Gastrocnemius medialis (tissue), 4 donors: Measurements from ENCODE around the gene EXOC3L4. TPM values are rescaled to one million over a fixed set of nuclear protein-coding genes. Genes with fewer than 3 reads are reported as not detected.
A peak's percentile ranks its signal among the peaks of the same experiment; 100 is the strongest.

Experiments used
- ATAC-seq, 2 donors: fragments of 150-250 bp; one replicate each; pipeline ENCODE4 v1.9.1; 2016
- DNase-seq, 2 donors: peaks; one replicate each; pipeline ENCODE4 v3.0.0-alpha.2; 2019
- H3K27ac ChIP-seq, 4 donors: fragments of 200-600 bp; sonication (generic); 1 replicate in 1 of 4; 2 replicates in 3 of 4; pipeline ENCODE4 v1.5.1; 2016 to 2018; ENCODE audit warnings: mild to moderate bottlenecking in 2 of 4, moderate library complexity in 1 of 4
- H3K27me3 ChIP-seq, 3 donors: fragments of 200-600 bp; sonication (generic) in 2 of 3; 1 replicate in 1 of 3; 2 replicates in 2 of 3; pipeline versions ENCODE4 v1.5.1 to v1.6.0; 2016 to 2019; ENCODE audit warnings: mild to moderate bottlenecking in 1 of 3, moderate library complexity in 1 of 3
- H3K36me3 ChIP-seq, 2 donors: fragments of 200-600 bp; sonication (generic) in 1 of 2; one replicate each; pipeline ENCODE4 v1.5.1; 2017 to 2018
- H3K4me1 ChIP-seq, 2 donors: fragments of 200-600 bp; sonication (generic) in 1 of 2; one replicate each; pipeline ENCODE4 v1.5.1; 2016 to 2017; ENCODE audit warnings: mild to moderate bottlenecking in 2 of 2
- H3K4me3 ChIP-seq, 4 donors: fragments of 200-600 bp; sonication (generic) in 3 of 4; 1 replicate in 1 of 4; 2 replicates in 3 of 4; pipeline ENCODE4 v1.5.1; 2016 to 2019; ENCODE audit warnings: mild to moderate bottlenecking in 2 of 4
- H3K9me3 ChIP-seq, 3 donors: fragments of 200-600 bp; sonication (generic) in 2 of 3; 1 replicate in 1 of 3; 2 replicates in 2 of 3; pipeline ENCODE4 v1.5.1; 2016 to 2019
- POLR2A ChIP-seq, 2 donors: fragments of 450-650 bp; IDR thresholded peaks; one replicate each; pipeline ENCODE4 v1.6.1; 2017; ENCODE audit warnings: antibody characterized with exemption in 2 of 2, mild to moderate bottlenecking in 2 of 2, moderate library complexity in 2 of 2
- in situ Hi-C, 4 donors: fragments of 200-750 bp; cut with MboI; loops; one replicate each; pipeline versions ENCODE4 v1.15.0 to v1.8.0; 2017; ENCODE audit warnings: low sequenced_read_pairs in 4 of 4
- intact Hi-C: fragments of 100-400 bp; cut with DNase I; formaldehyde crosslinking; loops from one replicate; pipeline ENCODE4 v1.15.1; 2023; ENCODE audit warnings: low total_unique reads
- total RNA-seq, 4 donors: library from RNA; depleted of rRNA; stranded (reverse); fragments of >200 nt; gene quantifications; one replicate each; pipeline versions ENCODE4 v1.1.0 to v1.2.3, GENCODE V29; 2016
- TF ChIP-seq, protein P1 (sequence below), 5 experiments: fragments of 450-650 bp in 3 of 5; fragments of 200-600 bp in 2 of 5; sonication (generic) in 2 of 5; IDR thresholded peaks in 4 of 5; conservative IDR thresholded peaks in 1 of 5; 1 replicate in 4 of 5; 2 replicates in 1 of 5; pipeline ENCODE4 v1.5.1; 2016 to 2019; ENCODE audit warnings: antibody characterized with exemption in 5 of 5, mild to moderate bottlenecking in 3 of 5, moderate library complexity in 3 of 5

EXOC3L4 gene
- total RNA-seq, 4 donors from 2014 or later, result 0.35 to 2.4 TPM; not detected in 2

DNA sequence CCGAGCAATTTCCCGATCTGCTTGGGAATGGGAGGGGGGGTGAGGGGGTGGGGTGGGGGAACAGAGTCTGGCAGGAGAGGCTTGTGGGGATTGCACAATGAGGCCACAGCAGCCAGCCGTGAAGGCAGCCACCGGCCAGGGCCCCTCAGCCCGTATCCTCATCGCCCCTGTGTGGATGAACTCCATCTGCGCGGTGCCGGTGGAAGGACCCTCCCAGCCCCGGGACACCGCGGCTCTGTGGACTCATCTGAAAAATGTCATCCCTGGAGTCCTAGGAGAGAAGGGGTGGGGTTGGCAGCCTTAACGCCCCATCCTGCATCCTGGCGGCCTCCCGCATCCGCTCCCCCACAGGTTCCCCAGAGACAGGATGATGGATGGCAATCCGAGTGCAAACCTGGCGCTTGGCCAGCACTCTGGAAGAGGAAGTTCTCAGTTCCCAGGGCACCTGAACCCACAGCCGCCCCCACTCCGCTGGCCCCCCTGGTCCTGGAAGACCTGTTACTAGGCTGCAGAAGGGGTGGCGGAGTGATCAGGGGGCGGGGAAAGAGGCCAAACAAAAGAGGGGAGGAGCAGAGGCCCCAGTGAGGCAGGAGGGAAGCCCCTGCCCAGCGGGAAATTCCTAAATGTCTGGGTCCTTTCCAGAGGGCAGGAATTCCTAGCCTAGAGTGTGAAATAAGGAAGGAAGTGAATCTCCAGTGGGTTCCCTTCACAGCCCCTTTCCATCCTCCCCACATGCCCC, 27.5 kb downstream of the EXOC3L4 start:
- in situ Hi-C loops, result loop anchor here in 1 of 4 donors (10.0 kb wide), 1 partner anchor 283 kb away; no protein-coding TSS in a partner anchor
- Histone ChIP-seq H3K27ac (peak overlapping the region; percentile 74 to 87 (median 86)), H3K27me3 (no peaks in the 10 kb centered on the region), H3K4me1 (peaks cover 41 to 54% of the 10 kb centered on the region in 2 donors), H3K4me3 (peak overlapping the region; percentile 61 to 74 (median 66)), H3K36me3 (no peaks in the 10 kb centered on the region), H3K9me3 (no peaks in the 10 kb centered on the region)
- peak in 1 of 2 donors; percentile 78 for DNase-seq
- TF ChIP-seq, protein P1, sequence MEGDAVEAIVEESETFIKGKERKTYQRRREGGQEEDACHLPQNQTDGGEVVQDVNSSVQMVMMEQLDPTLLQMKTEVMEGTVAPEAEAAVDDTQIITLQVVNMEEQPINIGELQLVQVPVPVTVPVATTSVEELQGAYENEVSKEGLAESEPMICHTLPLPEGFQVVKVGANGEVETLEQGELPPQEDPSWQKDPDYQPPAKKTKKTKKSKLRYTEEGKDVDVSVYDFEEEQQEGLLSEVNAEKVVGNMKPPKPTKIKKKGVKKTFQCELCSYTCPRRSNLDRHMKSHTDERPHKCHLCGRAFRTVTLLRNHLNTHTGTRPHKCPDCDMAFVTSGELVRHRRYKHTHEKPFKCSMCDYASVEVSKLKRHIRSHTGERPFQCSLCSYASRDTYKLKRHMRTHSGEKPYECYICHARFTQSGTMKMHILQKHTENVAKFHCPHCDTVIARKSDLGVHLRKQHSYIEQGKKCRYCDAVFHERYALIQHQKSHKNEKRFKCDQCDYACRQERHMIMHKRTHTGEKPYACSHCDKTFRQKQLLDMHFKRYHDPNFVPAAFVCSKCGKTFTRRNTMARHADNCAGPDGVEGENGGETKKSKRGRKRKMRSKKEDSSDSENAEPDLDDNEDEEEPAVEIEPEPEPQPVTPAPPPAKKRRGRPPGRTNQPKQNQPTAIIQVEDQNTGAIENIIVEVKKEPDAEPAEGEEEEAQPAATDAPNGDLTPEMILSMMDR (IDR thresholded peaks at IDR 0.05 in 4 of 5, conservative IDR thresholded peaks at IDR 0.05 in 1 of 5), result no peak
- TF ChIP-seq POLR2A (IDR thresholded peaks at IDR 0.05), result peak in 1 of 2 donors; percentile 7
- intact Hi-C loops, result loop anchor here (2.0 kb wide), 1 partner anchor 33 kb away; no protein-coding TSS in a partner anchor
- peak; percentile 35 to 37 for ATAC-seq

DNA sequence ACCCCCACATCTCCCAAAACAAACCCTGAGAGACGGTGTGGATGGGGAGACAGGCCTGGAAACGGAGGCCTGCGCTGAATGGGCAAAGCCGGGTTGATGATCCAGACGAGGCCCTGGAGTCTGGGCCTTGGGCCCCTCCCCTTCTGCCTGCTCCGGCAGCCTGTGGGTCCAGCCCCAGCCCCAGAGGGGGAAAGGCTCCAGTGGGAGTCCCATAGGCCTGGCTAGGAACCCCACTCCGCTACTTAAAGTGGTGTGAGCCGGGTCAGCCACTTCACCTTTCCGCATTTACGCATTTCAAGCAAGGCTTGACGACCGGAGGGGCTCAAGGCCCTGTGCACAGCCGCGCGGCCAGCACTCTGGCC, 28.0 kb downstream of the EXOC3L4 start:
- intact Hi-C loops (loop anchor here (2.0 kb wide), 1 partner anchor 32 kb away; no protein-coding TSS in a partner anchor), in situ Hi-C loops (loop anchor here in 1 of 4 donors (10.0 kb wide), 1 partner anchor 282 kb away; no protein-coding TSS in a partner anchor)
- DNase-seq, result no peak
- H3K27me3 ChIP-seq, result no peaks in the 10 kb centered on the region
- TF ChIP-seq, protein P1 (IDR thresholded peaks at IDR 0.05 in 4 of 5, conservative IDR thresholded peaks at IDR 0.05 in 1 of 5), result no peak
- TF ChIP-seq POLR2A (IDR thresholded peaks at IDR 0.05), result no peak
- H3K9me3 ChIP-seq, result no peaks in the 10 kb centered on the region
- H3K27ac ChIP-seq, result peak overlapping the region; percentile 74 to 87 (median 86)
- H3K4me3 ChIP-seq, result peak overlapping the region; percentile 61 to 74 (median 66)
- no peak for ATAC-seq
- H3K4me1 ChIP-seq, result peaks cover 44 to 58% of the 10 kb centered on the region in 2 donors
- no peaks in the 10 kb centered on the region for H3K36me3 ChIP-seq

- TF ChIP-seq POLR2A (IDR thresholded peaks at IDR 0.05), result peak; percentile 53 to 80
- TF ChIP-seq, protein P1 (IDR thresholded peaks at IDR 0.05 in 4 of 5, conservative IDR thresholded peaks at IDR 0.05 in 1 of 5), result peak in 1 of 5 experiments; percentile 7
- Histone ChIP-seq H3K4me3 (peak within 1 kb of the TSS; percentile 61 to 74 (median 66)), H3K27ac (peak within 1 kb of the TSS; percentile 74 to 87 (median 86)), H3K27me3 (no peaks in the 10 kb centered on the region), H3K4me1 (peaks cover 48 to 62% of the 10 kb centered on the region in 2 donors), H3K36me3 (no peaks in the 10 kb centered on the region), H3K9me3 (no peaks in the 10 kb centered on the region)
- DNase-seq, result peak in 1 of 2 donors; percentile 54
- intact Hi-C loops (loop anchor here (2.0 kb wide), 1 partner anchor 32 kb away; no protein-coding TSS in a partner anchor), in situ Hi-C loops (loop anchor here in 1 of 4 donors (10.0 kb wide), 1 partner anchor 282 kb away; no protein-coding TSS in a partner anchor)
- peak; percentile 18 to 43 for ATAC-seq
These were observed 28.6 kb downstream of the EXOC3L4 start, which contains the start of gene TNFAIP2 for GRCh38 chr14:103122947-103123633. Gene TNFAIP2, plus strand, starts transcription at chr14:103123461. Its CDS starts 2,997 bp downstream, at chr14:103126458.

- Histone ChIP-seq H3K36me3 (no peaks in the 10 kb centered on the region), H3K27ac (peak overlapping the region; percentile 74 to 87 (median 86)), H3K4me3 (peak overlapping the region; percentile 61 to 74 (median 66)), H3K27me3 (no peaks in the 10 kb centered on the region), H3K4me1 (peaks cover 46 to 62% of the 10 kb centered on the region in 2 donors), H3K9me3 (no peaks in the 10 kb centered on the region)
- in situ Hi-C loops (loop anchor here in 1 of 4 donors (10.0 kb wide), 1 partner anchor 281 kb away; no protein-coding TSS in a partner anchor), intact Hi-C loops (loop anchor here (2.0 kb wide), 1 partner anchor 31 kb away; no protein-coding TSS in a partner anchor)
- DNase-seq (peak in 1 of 2 donors; percentile 70), ATAC-seq (peak; percentile 40 to 45)
- TF ChIP-seq POLR2A (IDR thresholded peaks at IDR 0.05), result no peak
- TF ChIP-seq, protein P1 (IDR thresholded peaks at IDR 0.05 in 4 of 5, conservative IDR thresholded peaks at IDR 0.05 in 1 of 5), result peak in 4 of 5 experiments; percentile 41 to 62 (median 50)
These were observed 29.3 kb downstream of the EXOC3L4 start for GRCh38 chr14:103123634-103124500.
